H1 (cell line): ENCODE measurements around the gene YAP1. TPM values are rescaled to one million over a fixed set of nuclear protein-coding genes. Genes with fewer than 3 reads are reported as not detected.

Experiments used
- CTCF ChIA-PET: fragments of 300-600 bp; sonication (Branson Sonifier 250); formaldehyde crosslinking; loops from one replicate; lab custom pipeline; 2021; ENCODE audit not compliant: partially characterized antibody; lab: Charles Lee
- POLR2A ChIA-PET: fragments of 300-600 bp; sonication (Branson Sonifier 250); formaldehyde crosslinking; loops from one replicate; lab custom pipeline; 2021; ENCODE audit warnings: inconsistent platforms; ENCODE audit not compliant: partially characterized antibody; lab: Charles Lee
- DNase-seq, 2 experiments: peaks; one replicate each; pipeline versions ENCODE4 v3.0.0 to v3.0.0-alpha.2; 2010 to 2022; ENCODE audit warnings: low spot score in 2 of 2, low read depth in 1 of 2, mixed read lengths in 1 of 2
- FAIRE-seq: peaks from 2 replicates; lab custom pipeline; 2011; peaks lifted over from hg19 to GRCh38; lab: Jason Lieb, UNC
- H2AFZ ChIP-seq: 2 replicates; pipeline ENCODE4 v1.8.1; 2012; ENCODE audit warnings: low read length, inconsistent platforms
- H2AK5ac ChIP-seq: 2 replicates; pipeline ENCODE4 v1.6.1; 2013; ENCODE audit warnings: low read depth, low read length
- H2BK120ac ChIP-seq: replicated peaks from 2 replicates; pipeline ENCODE3; 2013; ENCODE audit warnings: low read depth, low read length, inconsistent platforms
- H2BK12ac ChIP-seq: 2 replicates; pipeline ENCODE4 v1.6.1; 2013; ENCODE audit warnings: low read depth, low read length
- H2BK15ac ChIP-seq: 2 replicates; pipeline ENCODE4 v1.6.1; 2013; ENCODE audit warnings: low read length
- H2BK20ac ChIP-seq: 2 replicates; pipeline ENCODE4 v1.6.1; 2013; ENCODE audit warnings: low read length
- H2BK5ac ChIP-seq: 2 replicates; pipeline ENCODE4 v1.6.1; 2013; ENCODE audit warnings: low read depth, low read length
- H3K14ac ChIP-seq: 2 replicates; pipeline ENCODE4 v1.6.1; 2013; ENCODE audit warnings: inconsistent platforms; ENCODE audit not compliant: insufficient read length
- H3K18ac ChIP-seq: 2 replicates; pipeline ENCODE4 v1.6.1; 2013; ENCODE audit warnings: low read length; ENCODE audit errors: extremely low read depth
- H3K23ac ChIP-seq: 2 replicates; pipeline ENCODE4 v1.6.1; 2013; ENCODE audit warnings: inconsistent platforms; ENCODE audit not compliant: insufficient read length
- H3K23me2 ChIP-seq: 2 replicates; pipeline ENCODE4 v1.6.1; 2013; ENCODE audit warnings: low read depth, low read length
- H3K27ac ChIP-seq: 2 replicates; pipeline ENCODE4 v1.6.1; 2011; ENCODE audit warnings: low read depth, low read length, inconsistent platforms
- H3K27me3 ChIP-seq, 4 experiments: replicated peaks in 1 of 4; 1 replicate in 1 of 4; 2 replicates in 3 of 4; pipeline versions ENCODE4 v1.6.1 to v1.8.1; 2011 to 2013; ENCODE audit warnings: low read length in 3 of 4, mild to moderate bottlenecking in 3 of 4, inconsistent platforms in 2 of 4, mixed read lengths in 2 of 4, moderate library complexity in 1 of 4; ENCODE audit not compliant: control insufficient read depth in 3 of 4, insufficient read depth in 3 of 4; ENCODE audit errors: extremely low read depth in 1 of 4
- H3K36me3 ChIP-seq, 4 experiments: 2 replicates each; pipeline versions ENCODE4 v1.6.1 to v1.8.1; 2011 to 2013; ENCODE audit warnings: mild to moderate bottlenecking in 4 of 4, low read length in 3 of 4, moderate library complexity in 2 of 4, control low read depth in 1 of 4, inconsistent platforms in 1 of 4; ENCODE audit not compliant: insufficient read depth in 4 of 4, control insufficient read depth in 2 of 4
- H3K4ac ChIP-seq: replicated peaks from 2 replicates; pipeline ENCODE3; 2013; ENCODE audit warnings: low read length, low read depth, mixed read lengths, inconsistent platforms; ENCODE audit not compliant: insufficient read length
- H3K4me1 ChIP-seq, 4 experiments: replicated peaks in 1 of 4; 1 replicate in 1 of 4; 2 replicates in 3 of 4; pipeline versions ENCODE4 v1.6.1 to v1.8.1; 2011 to 2013; ENCODE audit warnings: low read length in 3 of 4, inconsistent platforms in 2 of 4, mixed read lengths in 1 of 4; ENCODE audit not compliant: insufficient read depth in 4 of 4, control insufficient read depth in 3 of 4
- H3K4me2 ChIP-seq, 2 experiments: 2 replicates each; pipeline versions ENCODE4 v1.6.1 to v1.8.1; 2011 to 2013; ENCODE audit warnings: low read depth in 2 of 2, low read length in 2 of 2, control low read depth in 1 of 2, inconsistent platforms in 1 of 2, mild to moderate bottlenecking in 1 of 2; ENCODE audit not compliant: insufficient read depth in 1 of 2
- H3K4me3 ChIP-seq, 4 experiments: fragments of 200-600, 300-600 bp in 1 of 4; sonication (generic), shearing (Covaris generic), sonication (Bioruptor Twin) in 1 of 4; 2 replicates each; pipeline versions ENCODE4 v1.5.1 to v1.8.1; 2011 to 2016; ENCODE audit warnings: low read length in 4 of 4, low read depth in 3 of 4, control low read depth in 2 of 4, inconsistent platforms in 2 of 4, mild to moderate bottlenecking in 2 of 4, mixed read lengths in 1 of 4, moderate library complexity in 1 of 4; ENCODE audit not compliant: insufficient read depth in 2 of 4; ENCODE audit errors: extremely low read depth in 1 of 4
- H3K56ac ChIP-seq: replicated peaks from 2 replicates; pipeline ENCODE3; 2013; ENCODE audit warnings: low read depth, mild to moderate bottlenecking, mixed read lengths, low read length, inconsistent platforms; ENCODE audit not compliant: insufficient read length
- H3K79me1 ChIP-seq: 2 replicates; pipeline ENCODE4 v1.6.1; 2013; ENCODE audit warnings: low read depth, low read length, control low read depth
- H3K79me2 ChIP-seq, 2 experiments: 2 replicates each; pipeline versions ENCODE4 v1.6.1 to v1.8.1; 2012 to 2013; ENCODE audit warnings: low read length in 2 of 2, mild to moderate bottlenecking in 2 of 2, inconsistent platforms in 1 of 2; ENCODE audit not compliant: insufficient read depth in 2 of 2, control insufficient read depth in 1 of 2
- H3K9ac ChIP-seq, 4 experiments: replicated peaks in 1 of 4; 1 replicate in 1 of 4; 2 replicates in 3 of 4; pipeline versions ENCODE4 v1.6.1 to v1.8.1; 2011 to 2013; ENCODE audit warnings: low read depth in 3 of 4, low read length in 3 of 4, control low read depth in 2 of 4, mild to moderate bottlenecking in 2 of 4, moderate library complexity in 2 of 4, inconsistent platforms in 1 of 4; ENCODE audit errors: extremely low read depth in 1 of 4
- H3K9me3 ChIP-seq, 2 experiments: 2 replicates each; pipeline versions ENCODE4 v1.6.1 to v1.8.1; 2012 to 2013; ENCODE audit warnings: mild to moderate bottlenecking in 2 of 2, moderate library complexity in 2 of 2, control low read depth in 1 of 2, inconsistent platforms in 1 of 2, low read depth in 1 of 2, low read length in 1 of 2, mixed read lengths in 1 of 2; ENCODE audit not compliant: insufficient read depth in 2 of 2
- H4K20me1 ChIP-seq, 2 experiments: replicated peaks in 1 of 2; 2 replicates each; pipeline versions ENCODE3 to v1.8.1; 2011 to 2013; ENCODE audit warnings: inconsistent platforms in 2 of 2, low read length in 2 of 2, mild to moderate bottlenecking in 1 of 2; ENCODE audit not compliant: insufficient read depth in 2 of 2, control insufficient read depth in 1 of 2
- H4K5ac ChIP-seq: 2 replicates; pipeline ENCODE4 v1.6.1; 2013; ENCODE audit warnings: low read length, low read depth, mixed read lengths, inconsistent platforms; ENCODE audit not compliant: insufficient read length
- H4K8ac ChIP-seq: 2 replicates; pipeline ENCODE4 v1.8.0; 2013; ENCODE audit warnings: mild to moderate bottlenecking, moderate library complexity, low read length, inconsistent platforms; ENCODE audit not compliant: insufficient read depth; ENCODE audit errors: extremely low read depth
- H4K91ac ChIP-seq: replicated peaks from 2 replicates; pipeline ENCODE3; 2013; ENCODE audit warnings: low read length, mixed read lengths, inconsistent platforms; ENCODE audit not compliant: insufficient read length
- BRCA1 ChIP-seq: IDR thresholded peaks from 2 replicates; pipeline ENCODE4 v1.6.1; 2012; ENCODE audit warnings: low read depth, low read length, improper control_type of control experiment
- EGR1 ChIP-seq: IDR thresholded peaks from 2 replicates; pipeline ENCODE4 v1.6.1; 2011; ENCODE audit warnings: low read depth, low read length, borderline replicate concordance
- EP300 ChIP-seq, 2 experiments: IDR thresholded peaks; 1 replicate in 1 of 2; 2 replicates in 1 of 2; pipeline ENCODE4 v1.6.1; 2011 to 2012; ENCODE audit warnings: low read depth in 2 of 2, low read length in 2 of 2, mild to moderate bottlenecking in 2 of 2, borderline replicate concordance in 1 of 2, inconsistent platforms in 1 of 2, moderate library complexity in 1 of 2
- EZH2 ChIP-seq: fragments of 200-600 bp; sonication (generic); IDR thresholded peaks from 2 replicates; pipeline ENCODE4 v1.7.1; 2012; ENCODE audit warnings: low read depth, mild to moderate bottlenecking, moderate library complexity, low read length, inconsistent platforms; ENCODE audit not compliant: severe bottlenecking
- POLR2AphosphoS5 ChIP-seq: IDR thresholded peaks from 2 replicates; pipeline ENCODE4 v1.6.1; 2011; ENCODE audit warnings: low read depth, low read length
- RXRA ChIP-seq: IDR thresholded peaks from 2 replicates; pipeline ENCODE4 v1.6.1; 2011; ENCODE audit warnings: low read depth, mild to moderate bottlenecking, low read length, moderate library complexity; ENCODE audit not compliant: insufficient read depth
- SAP30 ChIP-seq: fragments of 300-600 bp; sonication (generic); IDR thresholded peaks from 2 replicates; pipeline ENCODE4 v1.7.1; 2012; ENCODE audit warnings: low read length, moderate library complexity, mild to moderate bottlenecking, inconsistent platforms; ENCODE audit not compliant: insufficient read depth, insufficient replicate concordance
- SRF ChIP-seq: IDR thresholded peaks from 2 replicates; pipeline ENCODE4 v1.6.1; 2011; ENCODE audit warnings: mild to moderate bottlenecking, low read depth, low read length, moderate library complexity
- TEAD4 ChIP-seq: IDR thresholded peaks from 2 replicates; pipeline ENCODE4 v1.6.1; 2012; ENCODE audit warnings: low read depth, low read length, inconsistent platforms, mixed read lengths
- whole genome bisulfite sequencing, 2 experiments: shearing (Covaris generic) in 1 of 2; methylation state at CpG; one replicate each; pipeline versions ENCODE4 v1.1.6 to v1.1.7; 2013 to 2015; ENCODE audit warnings: low lambda C conversion rate in 2 of 2, mixed read lengths in 2 of 2, inconsistent platforms in 1 of 2, low coverage in 1 of 2, missing lambda C conversion rate in 1 of 2; ENCODE audit not compliant: insufficient replicate concordance in 2 of 2, insufficient coverage in 1 of 2, insufficient read length in 1 of 2; ENCODE audit errors: extremely low coverage in 1 of 2, missing lambda C conversion rate in 1 of 2; 5-methylcytosine and 5-hydroxymethylcytosine counted together
- polyA plus RNA-seq, 7 experiments: library from polyadenylated mRNA; depleted of rRNA in 3 of 7; stranded (reverse) in 5 of 7; unstranded in 2 of 7; fragments of >200 nt in 5 of 7; fragments of 200-250 nt in 2 of 7; gene quantifications; 1 replicate in 5 of 7; 2 replicates in 1 of 7; 4 replicates in 1 of 7; pipeline versions ENCODE4 v1.2.1 to v1.2.3, GENCODE V29; 2011 to 2013; ENCODE audit warnings: missing spikeins in 2 of 7, mixed read lengths in 2 of 7
- total RNA-seq: library from RNA; stranded (reverse); fragmentation: NEBNext Ultra II Directional; extraction: Animal tissue kit (Norgen Biotek cat#: 25700); gene quantifications from 2 replicates; pipeline ENCODE4 v1.2.1, GENCODE V29; 2021
- TF ChIP-seq, protein P1 (sequence below): IDR thresholded peaks from 2 replicates; pipeline ENCODE4 v1.6.1; 2011; ENCODE audit warnings: low read depth, mild to moderate bottlenecking, low read length; ENCODE audit not compliant: insufficient read depth

Gene YAP1
- total and polyA plus RNA-seq, 2 of the 8 experiments (the other 6 are each of a cell fraction or from before 2014, with no cell fraction given): 62.0 to 108 TPM

DNA sequence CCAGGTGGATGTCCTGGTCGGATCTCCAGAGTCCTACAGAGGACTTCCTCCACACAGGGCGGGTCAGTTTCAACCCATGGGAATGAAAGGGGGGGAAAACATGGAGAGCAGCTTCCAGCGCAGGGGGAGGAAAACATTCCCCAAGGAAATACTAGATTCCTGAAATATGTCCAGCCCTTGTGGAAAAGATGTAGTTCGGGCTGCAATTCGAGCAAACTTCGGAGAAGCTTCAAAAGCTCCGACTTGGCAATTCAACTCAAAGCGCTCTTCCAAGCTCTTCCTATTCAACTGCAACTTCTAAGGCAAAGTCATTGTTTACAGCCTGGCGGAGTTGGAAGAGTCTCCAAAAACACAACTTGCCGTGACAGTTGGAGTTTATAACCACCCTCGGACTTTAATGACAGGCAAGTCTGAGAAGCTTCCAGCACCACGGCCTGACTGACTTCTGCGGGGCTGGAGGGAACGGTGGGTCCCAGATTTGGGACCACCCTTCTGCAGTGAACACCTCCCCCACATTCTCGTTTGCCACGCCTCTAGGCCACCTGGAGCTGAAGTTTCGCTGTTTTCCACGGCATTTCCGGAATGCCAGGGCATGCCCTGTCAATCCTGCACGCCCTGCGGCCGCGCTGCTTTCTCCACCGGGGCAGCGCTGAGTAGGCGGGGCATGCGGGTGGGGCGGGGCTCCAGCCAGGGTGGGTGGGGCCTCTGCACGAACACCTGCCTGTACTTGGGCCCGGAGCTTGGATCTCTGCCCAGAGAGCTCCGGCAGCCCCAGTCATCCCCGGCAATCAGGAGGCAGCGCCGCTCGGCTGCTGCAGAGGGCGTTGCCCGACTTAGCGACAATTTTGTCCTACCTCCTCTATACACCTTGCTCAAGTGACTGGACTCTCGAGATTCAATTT, 158.1 kb downstream of the YAP1 start:
- 21% methylated on average over 36 of the region's 39 CpGs; no CpG with 5 or more reads in 1 of the 2 experiments for WGBS, 2 experiments
- H3K4me3 ChIP-seq: peak overlapping the region; percentile 28 to 65 (median 56); a peak in 7 of 8 replicates
- TF ChIP-seq BRCA1: no peak; the same call in 1 of the 2 replicates
- TF ChIP-seq RXRA: no peak
- no peak for TF ChIP-seq EGR1
- TF ChIP-seq, protein P1, sequence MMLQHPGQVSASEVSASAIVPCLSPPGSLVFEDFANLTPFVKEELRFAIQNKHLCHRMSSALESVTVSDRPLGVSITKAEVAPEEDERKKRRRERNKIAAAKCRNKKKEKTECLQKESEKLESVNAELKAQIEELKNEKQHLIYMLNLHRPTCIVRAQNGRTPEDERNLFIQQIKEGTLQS: no peak
- TF ChIP-seq SAP30: peak; percentile 51
- TF ChIP-seq EP300 (IDR thresholded peaks at IDR 0.05; ENCODE audit: borderline replicate concordance in 1 of 2, low read depth in 2 of 2, low read length in 2 of 2): no peak
- TF ChIP-seq EZH2: no peak
- peak; percentile 97 for TF ChIP-seq TEAD4
- no peak for TF ChIP-seq SRF
- no peak for TF ChIP-seq POLR2AphosphoS5

More for the DNA sequence above, 158.1 kb downstream of the YAP1 start:
- no peak for FAIRE-seq
- H2BK15ac ChIP-seq: no peak overlapping the region
- H4K8ac ChIP-seq: no peak overlapping the region
- peak overlapping the region; percentile 8 for H2BK5ac ChIP-seq
- H3K23me2 ChIP-seq: peaks cover 9% of the 10 kb centered on the region; the same call in 1 of the 2 replicates
- no peaks in the 10 kb centered on the region for H3K36me3 ChIP-seq
- H4K20me1 ChIP-seq: no peaks in the 10 kb centered on the region
- no peak overlapping the region for H3K4ac ChIP-seq
- H4K5ac ChIP-seq: no peak overlapping the region
- no peak overlapping the region for H3K27ac ChIP-seq
- DNase-seq: peak; percentile 88 to 89
- no peak overlapping the region for H3K14ac ChIP-seq
- H2AK5ac ChIP-seq: no peak overlapping the region; the same call in 1 of the 2 replicates
- H3K27me3 ChIP-seq: no peaks in the 10 kb centered on the region; a peak in 1 of 7 replicates
- H2BK120ac ChIP-seq: no peak overlapping the region
- H3K9me3 ChIP-seq: no peaks in the 10 kb centered on the region
- H3K18ac ChIP-seq: 0 out of 2 replicates have a peak overlapping the region, but pooled peaks have one; percentile 21
- no peak overlapping the region for H3K23ac ChIP-seq
- peaks cover 3 to 18% (median 8%) of the 10 kb centered on the region in 4 experiments; a peak in 6 of 7 replicates for H3K4me1 ChIP-seq
- H2BK12ac ChIP-seq: peak overlapping the region; percentile 2; the same call in 1 of the 2 replicates
- no peak overlapping the region for H3K56ac ChIP-seq
- no peaks in the 10 kb centered on the region for H3K79me1 ChIP-seq
- ChIA-PET CTCF (interaction anchor here (0.6 to 2.9 kb wide), 46 partner anchors 9 to 1232 kb away, joined by 3 to 36 read pairs (median 4); no protein-coding TSS in a partner anchor), POLR2A (interaction anchor here (0.8 to 2.2 kb wide), 7 partner anchors 8 to 159 kb away, joined by 3 to 9 read pairs (median 3); partner anchors contain the start of gene YAP1)
- no peak overlapping the region for H2BK20ac ChIP-seq
- no peak overlapping the region for H4K91ac ChIP-seq
- H3K9ac ChIP-seq: no peak overlapping the region
- H2AFZ ChIP-seq: peak overlapping the region; percentile 87
- peak overlapping the region; percentile 65 to 66 for H3K4me2 ChIP-seq
- no peaks in the 10 kb centered on the region for H3K79me2 ChIP-seq
